GM13977 (cell line): Measurements from ENCODE around the gene LNX2.
A peak's percentile ranks its signal among the peaks of the same experiment; 100 is the strongest.

Experiments
- DNase-seq: peaks from one replicate; pipeline ENCODE4 v3.0.0; 2012; ENCODE audit warnings: low spot score
- CTCF ChIP-seq: IDR thresholded peaks from 2 replicates; pipeline ENCODE4 v1.5.1; 2012; ENCODE audit warnings: mild to moderate bottlenecking, control low read depth; ENCODE audit not compliant: insufficient read depth; ENCODE audit errors: extremely low read depth, missing control alignments
- in situ Hi-C: fragments of 300-500 bp; cut with MboI; formaldehyde crosslinking; loops from one replicate; pipeline ENCODE4 v1.12.0; 2022; ENCODE audit warnings: low sequenced_read_pairs, low pct_unique_long_range_greater_than_20kb, mixed read lengths, inconsistent platforms; ENCODE audit not compliant: unreplicated experiment

The LNX2 gene

GRCh38 chr13:27620377-27621115, at the start of gene LNX2:
LNX2 (minus strand) TSS chr13:27620529; CDS start chr13:27581703, 38,826 bp downstream.
- TF ChIP-seq CTCF: no peak
- in situ Hi-C loops: no loop called here
- DNase-seq: peak; percentile 99

GRCh38 chr13:27667946-27668345, 47.6 kb upstream of the LNX2 start:
- in situ Hi-C loops: no loop called here
- no peak for DNase-seq
- TF ChIP-seq CTCF: no peak

- no peak for DNase-seq
- no peak for TF ChIP-seq CTCF
- in situ Hi-C loops: no loop called here
Measured at GRCh38 chr13:27666951-27667350, 46.6 kb upstream of the LNX2 start.

GRCh38 chr13:27665761-27666160, 45.4 kb upstream of the LNX2 start:
- in situ Hi-C loops: no loop called here
- no peak for TF ChIP-seq CTCF
- no peak for DNase-seq

GRCh38 chr13:27665333-27665732, 45.0 kb upstream of the LNX2 start:
- no peak for TF ChIP-seq CTCF
- in situ Hi-C loops: no loop called here
- DNase-seq: no peak

- no peak for DNase-seq
- TF ChIP-seq CTCF: no peak
- in situ Hi-C loops: no loop called here
Measured at GRCh38 chr13:27663947-27664346, 43.6 kb upstream of the LNX2 start.
